GM23338 (cell line): ENCODE results near the gene NCR1. TPM values are rescaled to one million over a fixed set of nuclear protein-coding genes. Genes with fewer than 3 reads are reported as not detected.

Experiments used
- polyA plus RNA-seq: library from polyadenylated mRNA; unstranded; fragments of >200 nt; fragmentation: Nextera tagmentation; extraction: Ambion mirVana; gene quantifications from 2 replicates; pipeline ENCODE4 v1.2.1, GENCODE V29; 2016
- small RNA-seq: library from RNA; depleted of rRNA; stranded (forward); fragments of <200 nt; gene quantifications from one replicate; pipeline ENCODE3, GENCODE V24; 2014; ENCODE audit warnings: low replicate concordance
- total RNA-seq: library from RNA; depleted of rRNA; stranded (reverse); fragments of >200 nt; shearing (Covaris generic); gene quantifications from 2 replicates; pipeline ENCODE4 v1.2.3, GENCODE V29; 2014; rRNA removed

Gene NCR1
- total and polyA plus RNA-seq, 2 experiments from 2014 or later: 1.8 to 2.0 TPM

Small RNA genes within 50 kb of the gene (small RNA-seq; reads per million reads assigned to genes)
- gene AC011476.8 (not detected), gene RNU6-222P (0.22 reads per million)

Other genes with a start within 250 kb of the NCR1 start
- not detected in 2 replicates for gene LILRB4, start 243.2 kb upstream of the NCR1 start, total RNA-seq
- not detected in 2 replicates for gene LILRB4, start 243.2 kb upstream of the NCR1 start, polyA plus RNA-seq
- gene KIR3DL3, start 181.7 kb upstream of the NCR1 start, total RNA-seq: not detected in 2 replicates
- not detected in 2 replicates for gene KIR3DL3, start 181.7 kb upstream of the NCR1 start, polyA plus RNA-seq
- not detected in 2 replicates for gene KIR2DL3, start 167.6 kb upstream of the NCR1 start, total RNA-seq
- gene KIR2DL3, start 167.6 kb upstream of the NCR1 start, polyA plus RNA-seq: not detected in 2 replicates
- not detected in 2 replicates for gene KIR2DL1, start 136.4 kb upstream of the NCR1 start, total RNA-seq
- gene KIR2DL1, start 136.4 kb upstream of the NCR1 start, polyA plus RNA-seq: not detected in 2 replicates
- gene KIR2DL4, start 102.5 kb upstream of the NCR1 start, total RNA-seq: not detected in 2 replicates
- gene KIR2DL4, start 102.5 kb upstream of the NCR1 start, polyA plus RNA-seq: not detected in 2 replicates
- not detected in 2 replicates for gene KIR3DL1, start 89.7 kb upstream of the NCR1 start, total RNA-seq
- gene KIR3DL1, start 89.7 kb upstream of the NCR1 start, polyA plus RNA-seq: not detected in 2 replicates
- gene KIR2DS4, start 73.5 kb upstream of the NCR1 start, total RNA-seq: not detected in 2 replicates
- not detected in 2 replicates for gene KIR2DS4, start 73.5 kb upstream of the NCR1 start, polyA plus RNA-seq
- gene KIR3DL2, start 55.7 kb upstream of the NCR1 start, total RNA-seq: not detected in 2 replicates
- not detected in 2 replicates for gene KIR3DL2, start 55.7 kb upstream of the NCR1 start, polyA plus RNA-seq
- not detected in 2 replicates for gene FCAR, start 31.9 kb upstream of the NCR1 start, total RNA-seq
- not detected in 2 replicates for gene FCAR, start 31.9 kb upstream of the NCR1 start, polyA plus RNA-seq
- gene NLRP7, start 41.4 kb downstream of the NCR1 start, total RNA-seq: 1.8 and 2.2 TPM in 2 replicates
- gene NLRP7, start 41.4 kb downstream of the NCR1 start, polyA plus RNA-seq: 1.2 and 1.4 TPM in 2 replicates
- gene NLRP2, start 60.2 kb downstream of the NCR1 start, total RNA-seq: 126 and 128 TPM in 2 replicates
- gene NLRP2, start 60.2 kb downstream of the NCR1 start, polyA plus RNA-seq: 51.7 and 54.8 TPM in 2 replicates
- gene GP6, start 132.1 kb downstream of the NCR1 start, total RNA-seq: 0.17 TPM in 1 of 2 replicates, not detected in the other
- 1.3 TPM in 2 replicates for gene GP6, start 132.1 kb downstream of the NCR1 start, polyA plus RNA-seq
- gene RDH13, start 157.0 kb downstream of the NCR1 start, total RNA-seq: 32.3 and 36.5 TPM in 2 replicates
- 23.0 and 28.0 TPM in 2 replicates for gene RDH13, start 157.0 kb downstream of the NCR1 start, polyA plus RNA-seq
- gene EPS8L1, start 169.7 kb downstream of the NCR1 start, total RNA-seq: 40.6 and 47.5 TPM in 2 replicates
- 51.2 and 61.3 TPM in 2 replicates for gene EPS8L1, start 169.7 kb downstream of the NCR1 start, polyA plus RNA-seq
- 57.4 and 83.9 TPM in 2 replicates for gene PPP1R12C, start 211.5 kb downstream of the NCR1 start, total RNA-seq
- gene PPP1R12C, start 211.5 kb downstream of the NCR1 start, polyA plus RNA-seq: 33.2 and 33.3 TPM in 2 replicates
- gene TNNT1, start 243.1 kb downstream of the NCR1 start, total RNA-seq: 51.4 and 59.3 TPM in 2 replicates
- 139 and 150 TPM in 2 replicates for gene TNNT1, start 243.1 kb downstream of the NCR1 start, polyA plus RNA-seq